Smooth muscle cell (in vitro differentiated cells): ENCODE results near the gene AMBRA1. TPM values are rescaled to one million over a fixed set of nuclear protein-coding genes. Genes with fewer than 3 reads are reported as not detected.

Experiments used
- DNase-seq: peaks from one replicate; lab custom pipeline; 2025; ENCODE audit not compliant: unreplicated experiment; lab: John Stamatoyannopoulos, UW
- H2AFZ ChIP-seq: fragments of 200-600 bp; sonication (generic); 2 replicates; pipeline ENCODE4 v1.6.0; 2016; ENCODE audit warnings: antibody characterized with exemption, low read depth, mild to moderate bottlenecking
- H3F3A ChIP-seq: fragments of 200-600 bp; sonication (generic); 2 replicates; pipeline ENCODE4 v1.6.0; 2017; ENCODE audit warnings: antibody characterized with exemption, low read depth
- H3K27ac ChIP-seq: fragments of 200-600 bp; sonication (generic); 2 replicates; pipeline ENCODE4 v1.5.1; 2016; ENCODE audit warnings: low read depth, mild to moderate bottlenecking
- H3K27me3 ChIP-seq: fragments of 200-600 bp; sonication (generic); 2 replicates; pipeline ENCODE4 v1.6.1; 2016; ENCODE audit warnings: low read depth, mild to moderate bottlenecking
- H3K36me3 ChIP-seq: fragments of 200-600 bp; sonication (generic); 2 replicates; pipeline ENCODE4 v1.5.1; 2016; ENCODE audit warnings: low read depth
- H3K4me1 ChIP-seq: fragments of 200-600 bp; sonication (generic); 2 replicates; pipeline ENCODE4 v1.5.1; 2016; ENCODE audit warnings: low read depth
- H3K4me2 ChIP-seq: fragments of 200-600 bp; sonication (generic); 2 replicates; pipeline ENCODE4 v1.6.0; 2016; ENCODE audit warnings: mild to moderate bottlenecking
- H3K4me3 ChIP-seq: fragments of 200-600 bp; sonication (generic); 2 replicates; pipeline ENCODE4 v1.5.1; 2016; ENCODE audit warnings: mild to moderate bottlenecking
- H3K79me2 ChIP-seq: fragments of 200-600 bp; sonication (generic); 2 replicates; pipeline ENCODE4 v1.6.0; 2016; ENCODE audit warnings: low read depth, mild to moderate bottlenecking
- H3K9ac ChIP-seq: fragments of 200-600 bp; sonication (generic); 2 replicates; pipeline ENCODE4 v1.6.0; 2016; ENCODE audit warnings: low read depth
- H3K9me3 ChIP-seq: fragments of 200-600 bp; sonication (generic); replicated peaks from 2 replicates; pipeline ENCODE4 v1.5.1; 2016; ENCODE audit warnings: low read depth
- H4K20me1 ChIP-seq: fragments of 200-600 bp; sonication (generic); 2 replicates; pipeline ENCODE4 v1.6.0; 2016; ENCODE audit warnings: low read depth
- CTCF ChIP-seq: fragments of 200-600 bp; sonication (generic); IDR thresholded peaks from 2 replicates; pipeline ENCODE4 v1.5.1; 2017; ENCODE audit warnings: borderline replicate concordance, mild to moderate bottlenecking, antibody characterized with exemption; ENCODE audit not compliant: insufficient read depth, poor library complexity, severe bottlenecking
- WGBS: methylation state at CpG from one replicate; pipeline ENCODE4 v1.1.7; 2016; ENCODE audit warnings: low lambda C conversion rate; 5-methylcytosine and 5-hydroxymethylcytosine counted together
- polyA plus RNA-seq: library from polyadenylated mRNA; unstranded; fragments of >200 nt; fragmentation: Nextera tagmentation; extraction: Ambion mirVana; gene quantifications from 2 replicates; pipeline ENCODE4 v1.2.1, GENCODE V29; 2016
- total RNA-seq: library from RNA; depleted of rRNA; stranded (reverse); fragments of >200 nt; gene quantifications from 2 replicates; pipeline ENCODE4 v1.2.3, GENCODE V29; 2014

Gene AMBRA1
- total and polyA plus RNA-seq, 2 experiments from 2014 or later = 10.3 to 38.3 TPM

GRCh38 chr11:46370253-46370652 is 223.6 kb downstream of the AMBRA1 start:
- TF ChIP-seq CTCF = no peak
- no peaks in the 10 kb centered on the region for H3K36me3 ChIP-seq
- DNase-seq = no peak
- peaks cover 35% of the 10 kb centered on the region for H4K20me1 ChIP-seq
- no peak overlapping the region for H3K4me2 ChIP-seq
- no peak overlapping the region for H3K4me3 ChIP-seq
- no peaks in the 10 kb centered on the region for H3K27me3 ChIP-seq
- WGBS = 94% methylated on average over 13 of the region's 13 CpGs
- no peak overlapping the region for H2AFZ ChIP-seq
- no peaks in the 10 kb centered on the region for H3F3A ChIP-seq
- H3K9ac ChIP-seq = no peak overlapping the region
- H3K79me2 ChIP-seq = no peaks in the 10 kb centered on the region
- H3K4me1 ChIP-seq = peaks cover 3% of the 10 kb centered on the region
- H3K9me3 ChIP-seq = no peaks in the 10 kb centered on the region
- no peak overlapping the region for H3K27ac ChIP-seq

GRCh38 chr11:46369458-46370152 is 224.2 kb downstream of the AMBRA1 start:
- 59% methylated on average over 23 of the region's 25 CpGs for WGBS

GRCh38 chr11:46367916-46368267 is 225.9 kb downstream of the AMBRA1 start:
- no peak for TF ChIP-seq CTCF
- no peak for DNase-seq
- Histone ChIP-seq H3K27ac (no peak overlapping the region), H3F3A (no peaks in the 10 kb centered on the region), H3K4me1 (peaks cover 7% of the 10 kb centered on the region), H3K79me2 (peaks cover 14% of the 10 kb centered on the region), H3K4me3 (no peak overlapping the region), H3K4me2 (no peak overlapping the region), H3K36me3 (no peaks in the 10 kb centered on the region), H3K9me3 (no peaks in the 10 kb centered on the region), H3K9ac (no peak overlapping the region), H3K27me3 (no peaks in the 10 kb centered on the region), H2AFZ (no peak overlapping the region), H4K20me1 (peaks cover 58% of the 10 kb centered on the region)
- 92% methylated on average over 12 of the region's 12 CpGs for WGBS

More at GRCh38 chr11:46369458-46370152, 224.2 kb downstream of the AMBRA1 start:
- Histone ChIP-seq H3K4me1 (peaks cover 3% of the 10 kb centered on the region), H3K36me3 (no peaks in the 10 kb centered on the region), H4K20me1 (peaks cover 41% of the 10 kb centered on the region), H3K27me3 (no peaks in the 10 kb centered on the region), H3F3A (no peaks in the 10 kb centered on the region), H3K4me3 (no peak overlapping the region), H3K4me2 (no peak overlapping the region), H3K9ac (no peak overlapping the region), H3K79me2 (no peaks in the 10 kb centered on the region), H3K9me3 (no peaks in the 10 kb centered on the region), H2AFZ (no peak overlapping the region), H3K27ac (no peak overlapping the region)
- TF ChIP-seq CTCF = peak; percentile 79
- DNase-seq = no peak
